GM12892 (cell line): ENCODE data around the gene LEMD3. TPM values are rescaled to one million over a fixed set of nuclear protein-coding genes. Genes with fewer than 3 reads are reported as not detected.

ENCODE experiments used
- DNase-seq: peaks from one replicate; pipeline ENCODE4 v3.0.0; 2011; ENCODE audit not compliant: insufficient read length
- FAIRE-seq: peaks from 2 replicates; lab custom pipeline; 2011; peaks lifted over from hg19 to GRCh38; lab: Jason Lieb, UNC
- POLR2A ChIP-seq: IDR thresholded peaks from 2 replicates; pipeline ENCODE4 v1.6.1; 2011; ENCODE audit warnings: low read depth, low read length, control low read depth
- POLR2AphosphoS5 ChIP-seq: IDR thresholded peaks from 2 replicates; pipeline ENCODE4 v1.6.1; 2011; ENCODE audit warnings: low read depth, low read length, control low read depth
- TAF1 ChIP-seq: IDR thresholded peaks from 2 replicates; pipeline ENCODE4 v1.6.1; 2011; ENCODE audit warnings: low read depth, mild to moderate bottlenecking, control low read depth, low read length, borderline replicate concordance
- polyA plus RNA-seq: library from polyadenylated mRNA; unstranded; fragments of >200 nt; gene quantifications from one replicate; pipeline ENCODE4 v1.2.1, GENCODE V29; 2012; ENCODE audit warnings: missing spikeins, inconsistent platforms; ENCODE audit not compliant: missing spikeins

LEMD3 gene
- 10.2 TPM for polyA plus RNA-seq

- TF ChIP-seq TAF1 (peak; percentile 96), POLR2A (peak; percentile 96), POLR2AphosphoS5 (peak; percentile 94)
- DNase-seq = peak; percentile 90
- peak; percentile 96 for FAIRE-seq
These were observed at the start of gene LEMD3 for GRCh38 chr12:65169320-65170208. LEMD3 (plus strand) TSS chr12:65169583; CDS start chr12:65169597, 14 bp downstream.

- DNase-seq (peak; percentile 10), FAIRE-seq (no peak)
- TF ChIP-seq TAF1 (no peak), POLR2A (no peak), POLR2AphosphoS5 (no peak)
These were observed 48.1 kb upstream of the LEMD3 start, which contains the start of gene WIF1 for GRCh38 chr12:65121049-65121955. WIF1 (minus strand) TSS chr12:65121305; CDS start chr12:65121191, 114 bp downstream.

GRCh38 chr12:65121956-65122469 lies 47.4 kb upstream of the LEMD3 start:
- DNase-seq (no peak), FAIRE-seq (no peak)
- TF ChIP-seq POLR2A = no peak
- no peak for TF ChIP-seq POLR2AphosphoS5
- TF ChIP-seq TAF1 = no peak

- no peak for FAIRE-seq
- TF ChIP-seq TAF1 (no peak), POLR2AphosphoS5 (no peak), POLR2A (no peak)
- DNase-seq = no peak
These were observed 46.7 kb upstream of the LEMD3 start for GRCh38 chr12:65122703-65123102.

- no peak for FAIRE-seq
- no peak for DNase-seq
- no peak for TF ChIP-seq POLR2AphosphoS5
- no peak for TF ChIP-seq POLR2A
- TF ChIP-seq TAF1 = no peak
These were observed 45.8 kb upstream of the LEMD3 start for GRCh38 chr12:65123435-65124063.

- DNase-seq (no peak), FAIRE-seq (no peak)
- TF ChIP-seq POLR2AphosphoS5 (no peak), POLR2A (no peak), TAF1 (no peak)
These were observed 44.1 kb upstream of the LEMD3 start for GRCh38 chr12:65125247-65125646.

GRCh38 chr12:65125975-65126374 lies 43.4 kb upstream of the LEMD3 start:
- FAIRE-seq (no peak), DNase-seq (no peak)
- no peak for TF ChIP-seq POLR2AphosphoS5
- no peak for TF ChIP-seq TAF1
- TF ChIP-seq POLR2A = no peak

- DNase-seq (no peak), FAIRE-seq (no peak)
- no peak for TF ChIP-seq POLR2A
- no peak for TF ChIP-seq TAF1
- no peak for TF ChIP-seq POLR2AphosphoS5
These were observed 42.9 kb upstream of the LEMD3 start for GRCh38 chr12:65126482-65126881.

- TF ChIP-seq TAF1 = no peak
- TF ChIP-seq POLR2AphosphoS5 = no peak
- TF ChIP-seq POLR2A = no peak
- DNase-seq (no peak), FAIRE-seq (no peak)
These were observed 35.5 kb upstream of the LEMD3 start for GRCh38 chr12:65133879-65134278.

- TF ChIP-seq POLR2A = no peak
- no peak for TF ChIP-seq TAF1
- TF ChIP-seq POLR2AphosphoS5 = no peak
- FAIRE-seq (no peak), DNase-seq (no peak)
These were observed 30.0 kb upstream of the LEMD3 start for GRCh38 chr12:65139389-65139788.

- no peak for FAIRE-seq
- no peak for DNase-seq
- TF ChIP-seq TAF1 = no peak
- no peak for TF ChIP-seq POLR2AphosphoS5
- TF ChIP-seq POLR2A = no peak
These were observed 28.6 kb upstream of the LEMD3 start for GRCh38 chr12:65140738-65141137.
